Kidney tubule cell (primary cell): ENCODE measurements around the gene DCBLD2.

Source experiments
- DNase-seq: peaks from one replicate; pipeline ENCODE4 v3.0.0-alpha.2; 2018; ENCODE audit warnings: low spot score

The DCBLD2 gene

GRCh38 chr3:98793971-98794370, 107.5 kb downstream of the DCBLD2 start:
- DNase-seq: no peak

GRCh38 chr3:98791341-98792325, 109.9 kb downstream of the DCBLD2 start:
- peak; percentile 66 for DNase-seq

GRCh38 chr3:98788651-98789050, 112.8 kb downstream of the DCBLD2 start:
- no peak for DNase-seq

GRCh38 chr3:98787181-98787580, 114.3 kb downstream of the DCBLD2 start:
- DNase-seq: no peak

- no peak for DNase-seq
Observed at GRCh38 chr3:98786364-98787006, 115.0 kb downstream of the DCBLD2 start.

GRCh38 chr3:98784666-98785600, 116.6 kb downstream of the DCBLD2 start:
- peak; percentile 82 for DNase-seq

GRCh38 chr3:98784042-98784441, 117.5 kb downstream of the DCBLD2 start:
- DNase-seq: no peak

- peak; percentile 90 for DNase-seq
Observed at GRCh38 chr3:98782824-98783500, 118.5 kb downstream of the DCBLD2 start.

GRCh38 chr3:98780343-98780742, 121.2 kb downstream of the DCBLD2 start:
- no peak for DNase-seq

- peak; percentile 53 for DNase-seq
Observed at GRCh38 chr3:98779541-98780335, 121.8 kb downstream of the DCBLD2 start.

- peak; percentile 84 for DNase-seq
Observed at GRCh38 chr3:98778852-98779413, 122.6 kb downstream of the DCBLD2 start.

- no peak for DNase-seq
Observed at GRCh38 chr3:98778383-98778782, 123.1 kb downstream of the DCBLD2 start.

GRCh38 chr3:98777801-98778220, 123.7 kb downstream of the DCBLD2 start:
- peak; percentile 75 for DNase-seq

- peak; percentile 61 for DNase-seq
Observed at GRCh38 chr3:98777286-98777685, 124.2 kb downstream of the DCBLD2 start.

GRCh38 chr3:98776140-98776493, 125.4 kb downstream of the DCBLD2 start:
- DNase-seq: no peak

- DNase-seq: no peak
Observed at GRCh38 chr3:98775459-98776139, 125.9 kb downstream of the DCBLD2 start.

- DNase-seq: no peak
Observed at GRCh38 chr3:98772022-98772421, 129.5 kb downstream of the DCBLD2 start.

GRCh38 chr3:98770261-98771039, 131.0 kb downstream of the DCBLD2 start:
- DNase-seq: peak; percentile 77

GRCh38 chr3:98769448-98769847, 132.0 kb downstream of the DCBLD2 start:
- DNase-seq: no peak
